Epithelial cell of esophagus (primary cell): Measurements from ENCODE around the gene SERINC5.

Experiments used
- DNase-seq: peaks from one replicate; pipeline ENCODE4 v3.0.0; 2010; ENCODE audit warnings: low read depth
- H3K4me3 ChIP-seq: 2 replicates; pipeline ENCODE4 v1.5.1; 2011; ENCODE audit warnings: mild to moderate bottlenecking, low read length, control low read depth
- TF ChIP-seq, protein P1 (sequence below): IDR thresholded peaks from 2 replicates; pipeline ENCODE4 v1.5.1; 2011; ENCODE audit warnings: low read depth, mild to moderate bottlenecking, low read length, control low read depth, inconsistent platforms; ENCODE audit not compliant: insufficient read depth; ENCODE audit errors: missing control alignments

SERINC5 gene

GRCh38 chr5:80289320-80289719, 33.5 kb upstream of the SERINC5 start:
- TF ChIP-seq, protein P1, sequence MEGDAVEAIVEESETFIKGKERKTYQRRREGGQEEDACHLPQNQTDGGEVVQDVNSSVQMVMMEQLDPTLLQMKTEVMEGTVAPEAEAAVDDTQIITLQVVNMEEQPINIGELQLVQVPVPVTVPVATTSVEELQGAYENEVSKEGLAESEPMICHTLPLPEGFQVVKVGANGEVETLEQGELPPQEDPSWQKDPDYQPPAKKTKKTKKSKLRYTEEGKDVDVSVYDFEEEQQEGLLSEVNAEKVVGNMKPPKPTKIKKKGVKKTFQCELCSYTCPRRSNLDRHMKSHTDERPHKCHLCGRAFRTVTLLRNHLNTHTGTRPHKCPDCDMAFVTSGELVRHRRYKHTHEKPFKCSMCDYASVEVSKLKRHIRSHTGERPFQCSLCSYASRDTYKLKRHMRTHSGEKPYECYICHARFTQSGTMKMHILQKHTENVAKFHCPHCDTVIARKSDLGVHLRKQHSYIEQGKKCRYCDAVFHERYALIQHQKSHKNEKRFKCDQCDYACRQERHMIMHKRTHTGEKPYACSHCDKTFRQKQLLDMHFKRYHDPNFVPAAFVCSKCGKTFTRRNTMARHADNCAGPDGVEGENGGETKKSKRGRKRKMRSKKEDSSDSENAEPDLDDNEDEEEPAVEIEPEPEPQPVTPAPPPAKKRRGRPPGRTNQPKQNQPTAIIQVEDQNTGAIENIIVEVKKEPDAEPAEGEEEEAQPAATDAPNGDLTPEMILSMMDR, result no peak
- DNase-seq, result no peak
- H3K4me3 ChIP-seq, result no peak overlapping the region

GRCh38 chr5:80288177-80288576, 32.3 kb upstream of the SERINC5 start:
- DNase-seq, result no peak
- H3K4me3 ChIP-seq, result no peak overlapping the region
- TF ChIP-seq, protein P1, result no peak

DNA sequence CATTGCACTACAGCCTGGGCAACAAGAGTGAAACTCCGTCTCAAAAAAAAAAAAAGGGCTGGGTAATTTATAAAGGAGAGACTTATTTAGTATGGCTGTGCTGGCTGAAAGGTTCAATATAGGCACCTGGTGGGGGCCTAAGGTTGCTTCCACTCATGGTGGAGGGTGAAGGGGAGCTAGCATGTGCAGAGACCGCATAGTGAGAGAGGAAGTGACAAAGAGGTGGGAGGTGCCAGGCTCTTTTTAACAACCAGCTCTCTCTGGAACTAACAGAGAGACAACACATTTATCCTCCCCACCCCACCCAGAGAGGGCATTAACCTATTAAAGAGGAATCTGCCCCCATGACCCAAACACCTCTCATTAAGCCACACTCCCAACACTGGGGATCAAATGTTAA, 28.9 kb upstream of the SERINC5 start:
- no peak for DNase-seq
- no peak overlapping the region for H3K4me3 ChIP-seq
- TF ChIP-seq, protein P1, result no peak

GRCh38 chr5:80283360-80283759, 27.5 kb upstream of the SERINC5 start:
- DNase-seq, result no peak
- H3K4me3 ChIP-seq, result no peak overlapping the region
- TF ChIP-seq, protein P1, result no peak

DNA sequence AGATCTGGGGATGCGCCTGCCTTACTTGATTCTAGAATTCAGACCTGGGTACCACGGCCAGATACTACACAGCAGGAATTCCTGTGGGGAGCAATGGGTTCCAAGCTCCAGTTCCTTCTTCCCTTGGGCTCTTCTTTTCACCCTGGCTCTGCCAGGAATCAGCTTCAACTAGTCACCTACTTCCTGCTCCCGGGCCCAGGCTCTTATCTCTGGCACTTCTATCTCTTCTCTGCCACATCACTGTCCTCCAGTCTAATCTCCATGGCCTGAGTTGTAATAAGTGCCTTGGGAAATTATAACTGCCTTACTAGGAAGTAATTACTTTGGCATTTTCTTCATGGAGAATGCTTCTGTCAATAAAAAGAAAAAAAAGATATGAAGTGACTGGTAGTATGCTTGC, 26.2 kb upstream of the SERINC5 start:
- TF ChIP-seq, protein P1, result no peak
- no peak overlapping the region for H3K4me3 ChIP-seq
- DNase-seq, result no peak

DNA sequence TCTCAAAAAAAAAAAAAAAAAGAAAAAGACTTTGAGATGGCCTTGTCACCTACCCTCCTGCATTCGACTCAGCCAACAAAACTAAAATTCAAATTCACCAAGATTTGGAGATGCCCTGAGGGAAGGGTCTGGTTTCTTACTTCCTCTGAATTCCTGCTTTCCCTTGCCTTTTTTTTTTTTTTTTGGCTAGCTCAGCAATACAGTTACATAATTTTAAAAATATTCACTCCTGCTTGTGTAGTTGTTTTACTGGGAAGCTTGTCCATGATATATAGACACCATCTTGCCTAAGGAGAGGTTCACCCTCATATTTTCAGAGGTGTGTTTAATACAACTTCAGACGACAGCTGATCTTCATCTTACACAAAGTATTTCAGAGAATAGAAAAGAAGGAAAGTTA, 21.3 kb upstream of the SERINC5 start:
- TF ChIP-seq, protein P1, result no peak
- H3K4me3 ChIP-seq, result no peak overlapping the region
- DNase-seq, result no peak

DNA sequence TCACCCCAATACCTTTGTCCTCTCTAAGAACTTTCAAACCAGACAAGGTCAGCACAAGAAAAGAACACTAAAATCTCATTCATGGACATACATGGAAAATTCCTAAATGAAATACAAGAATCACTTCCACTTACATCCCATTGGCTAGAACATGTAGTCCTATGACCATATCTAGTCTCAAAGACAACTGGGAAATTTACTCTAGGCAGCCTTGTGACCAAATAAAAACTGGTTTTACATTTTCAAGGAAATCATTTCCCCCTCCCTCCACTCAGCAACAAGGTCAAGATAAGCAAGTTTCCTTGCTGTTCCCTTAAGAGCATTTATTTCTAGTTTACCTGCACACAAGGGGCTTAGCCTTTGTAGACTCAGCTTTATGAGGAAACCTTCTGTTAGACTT, 20.3 kb upstream of the SERINC5 start:
- TF ChIP-seq, protein P1, result no peak
- H3K4me3 ChIP-seq, result no peak overlapping the region
- DNase-seq, result no peak
